Measurements from ENCODE around the gene EPB41L2. TPM values are rescaled to one million over a fixed set of nuclear protein-coding genes. Genes with fewer than 3 reads are reported as not detected.

Gene EPB41L2
- total RNA-seq, 4 donors from 2014 or later, result 104 to 317 (median 144) TPM

DNA sequence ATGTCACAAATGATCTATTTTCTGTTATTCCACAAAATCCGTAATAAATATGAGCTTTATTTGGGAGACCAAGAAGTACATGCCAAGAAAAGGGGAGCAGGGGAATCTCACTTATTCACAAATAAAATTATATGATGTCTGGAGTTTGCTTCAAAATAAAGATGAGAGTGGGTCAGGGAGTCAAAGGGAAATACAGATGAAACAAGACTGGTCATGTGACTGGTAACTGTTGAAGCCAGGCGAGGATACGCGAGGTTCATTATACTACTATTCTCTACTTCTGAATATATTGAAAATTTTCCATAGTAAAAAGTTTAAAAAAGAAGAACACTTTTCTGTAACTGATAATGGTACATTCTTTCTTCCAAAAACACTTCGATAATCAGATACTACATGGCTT is 14.6 kb downstream of the EPB41L2 start:
- ATAC-seq (ENCODE audit: low FRiP score) (no peak), DNase-seq (ENCODE audit: low spot score) (no peak)
- TF ChIP-seq CTCF (IDR thresholded peaks at IDR 0.05), result no peak

- no peak for TF ChIP-seq CTCF (IDR thresholded peaks at IDR 0.05)
- no peak for ATAC-seq (ENCODE audit: low FRiP score)
- DNase-seq (ENCODE audit: low spot score), result no peak
Observed at GRCh38 chr6:131045139-131045538, 17.9 kb downstream of the EPB41L2 start.

- DNase-seq (ENCODE audit: low spot score) (no peak), ATAC-seq (ENCODE audit: low FRiP score) (no peak)
- no peak for TF ChIP-seq CTCF (IDR thresholded peaks at IDR 0.05)
Observed at GRCh38 chr6:131043902-131044447, 19.1 kb downstream of the EPB41L2 start.

- no peak for ATAC-seq (ENCODE audit: low FRiP score)
- no peak for DNase-seq (ENCODE audit: low spot score)
Observed at GRCh38 chr6:131042664-131043063, 20.4 kb downstream of the EPB41L2 start.

DNA sequence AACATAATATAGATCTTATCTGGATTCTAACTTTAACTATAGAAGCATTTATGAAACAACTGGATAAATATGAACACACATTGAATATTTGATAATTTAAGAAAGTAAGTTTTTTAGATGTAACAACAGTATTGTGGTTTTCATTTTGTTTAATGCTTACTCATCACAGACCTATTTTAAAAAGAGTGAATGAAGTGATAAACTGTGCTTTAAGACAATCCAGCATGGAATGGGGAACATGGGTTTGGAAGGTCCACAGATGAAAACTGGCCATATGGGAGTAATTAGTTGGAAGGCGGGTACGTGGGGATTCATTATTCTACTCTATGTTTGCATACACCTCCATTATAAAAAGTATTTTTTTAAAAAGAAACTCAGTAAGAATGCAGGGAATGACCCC is 21.2 kb downstream of the EPB41L2 start:
- DNase-seq (ENCODE audit: low spot score) (no peak), ATAC-seq (ENCODE audit: low FRiP score) (no peak)
- no peak for TF ChIP-seq CTCF (IDR thresholded peaks at IDR 0.05)

More at GRCh38 chr6:131042664-131043063, 20.4 kb downstream of the EPB41L2 start:
- TF ChIP-seq CTCF (IDR thresholded peaks at IDR 0.05), result no peak

DNA sequence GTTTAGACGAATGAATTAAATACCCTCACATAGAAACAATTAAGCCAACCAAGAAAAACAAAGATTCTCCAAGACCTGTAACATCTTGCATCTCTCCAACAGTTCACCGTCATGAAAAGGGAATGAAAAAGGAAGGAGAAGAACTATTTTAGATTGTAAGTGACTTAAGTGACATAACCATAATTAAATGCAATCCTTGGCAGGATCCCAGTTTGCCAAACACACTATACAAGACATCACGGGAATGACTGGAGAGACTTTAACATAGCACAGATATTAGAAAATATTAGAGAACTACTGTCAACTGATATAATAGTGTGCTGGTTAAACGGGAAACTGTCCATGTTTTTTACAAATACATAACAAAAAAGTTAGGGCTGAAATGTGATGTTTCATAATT is 22.2 kb downstream of the EPB41L2 start:
- DNase-seq (ENCODE audit: low spot score), result no peak
- no peak for TF ChIP-seq CTCF (IDR thresholded peaks at IDR 0.05)
- no peak for ATAC-seq (ENCODE audit: low FRiP score)

DNA sequence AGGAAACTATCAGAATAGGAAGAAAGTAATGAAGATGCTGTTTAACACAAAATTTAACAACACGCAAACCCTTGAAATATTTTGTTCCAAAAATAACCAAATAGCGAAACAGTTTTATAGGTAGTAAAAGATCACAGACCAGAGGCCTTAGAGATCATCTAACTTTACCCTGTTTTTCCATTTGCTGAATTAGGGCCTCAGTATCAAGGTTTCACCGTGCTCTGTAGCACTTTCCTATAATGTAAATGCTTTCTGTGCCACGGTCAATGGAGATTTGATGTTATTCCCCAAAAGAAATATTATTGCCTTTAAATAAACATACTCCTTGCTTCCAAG is 23.7 kb downstream of the EPB41L2 start:
- no peak for TF ChIP-seq CTCF (IDR thresholded peaks at IDR 0.05)

More for the DNA sequence above, 23.7 kb downstream of the EPB41L2 start:
- ATAC-seq (ENCODE audit: low FRiP score) (no peak), DNase-seq (ENCODE audit: low spot score) (no peak)

Data from omental fat pad (tissue), 4 donors.